Naive B cell (primary cell): ENCODE data around the gene USH1G. TPM values are rescaled to one million over a fixed set of nuclear protein-coding genes. Genes with fewer than 3 reads are reported as not detected.

ENCODE experiments used
- ATAC-seq, 2 donors: fragments of 150-1000 bp; cut with Tn5 transposase; 2 replicates each; pipeline ENCODE4 v1.10.0; 2021; ENCODE audit warnings: low read depth in 2 of 2, mild to moderate bottlenecking in 2 of 2, moderate library complexity in 2 of 2
- DNase-seq: peaks from one replicate; pipeline ENCODE4 v3.0.0; 2022
- H3K27ac Mint-ChIP-seq, 6 donors: one replicate each; pipeline ENCODE4 v1.8.0; 2020 to 2022; ENCODE audit warnings: mild to moderate bottlenecking in 6 of 6, mixed read lengths in 6 of 6, moderate library complexity in 5 of 6, inconsistent platforms in 2 of 6
- H3K27me3 Mint-ChIP-seq, 3 donors: one replicate each; pipeline ENCODE4 v1.8.0; 2021 to 2022; ENCODE audit warnings: mixed read lengths in 3 of 3, mild to moderate bottlenecking in 1 of 3
- H3K36me3 Mint-ChIP-seq, 2 donors: one replicate each; pipeline ENCODE4 v1.8.0; 2020 to 2022; ENCODE audit warnings: mixed read lengths in 2 of 2, inconsistent platforms in 1 of 2, mild to moderate bottlenecking in 1 of 2
- H3K4me1 Mint-ChIP-seq, 3 donors: one replicate each; pipeline ENCODE4 v1.8.0; 2020 to 2022; ENCODE audit warnings: mixed read lengths in 3 of 3, inconsistent platforms in 1 of 3, mild to moderate bottlenecking in 1 of 3, moderate library complexity in 1 of 3
- H3K4me3 Mint-ChIP-seq, 8 donors: one replicate each; pipeline ENCODE4 v1.8.0; 2020 to 2022; ENCODE audit warnings: mild to moderate bottlenecking in 8 of 8, mixed read lengths in 8 of 8, moderate library complexity in 8 of 8, inconsistent platforms in 2 of 8
- H3K9me3 Mint-ChIP-seq, 7 donors: one replicate each; pipeline ENCODE4 v1.8.0; 2020 to 2022; ENCODE audit warnings: mixed read lengths in 7 of 7, mild to moderate bottlenecking in 5 of 7, inconsistent platforms in 2 of 7, moderate library complexity in 1 of 7
- polyA plus RNA-seq, 6 donors: library from polyadenylated mRNA; unstranded; fragments of 300-500 nt; fragmentation: Illumina TruSeq; gene quantifications; one replicate each; pipeline ENCODE4 v1.2.3, GENCODE V29; 2021; ENCODE audit warnings: low read depth in 6 of 6

USH1G gene
- polyA plus RNA-seq, 6 donors from 2014 or later, result not detected

- H3K4me3 Mint-ChIP-seq, result peak within 1 kb of the TSS in 2 of 8 donors; percentile 5 to 57
- no peaks in the 10 kb centered on the region for H3K36me3 Mint-ChIP-seq
- DNase-seq (no peak), ATAC-seq (no peak)
- H3K4me1 Mint-ChIP-seq, result peaks cover 0 to 3% (median 0%) of the 10 kb centered on the region in 3 donors
- no peaks in the 10 kb centered on the region for H3K9me3 Mint-ChIP-seq
- peaks cover 49 to 82% (median 74%) of the 10 kb centered on the region in 3 donors for H3K27me3 Mint-ChIP-seq
- H3K27ac Mint-ChIP-seq, result no peak within 1 kb of the TSS
Measured at GRCh38 chr17:74935585-74936469, 12.8 kb upstream of the USH1G start, which contains the start of gene OTOP3. Gene OTOP3, plus strand, starts transcription at chr17:74935898. Its CDS starts 24 bp downstream, at chr17:74935922.

- ATAC-seq (no peak), DNase-seq (no peak)
- Mint-ChIP-seq H3K9me3 (no peaks in the 10 kb centered on the region), H3K4me1 (peaks cover 0 to 3% (median 0%) of the 10 kb centered on the region in 3 donors), H3K27ac (no peak overlapping the region), H3K27me3 (peaks cover 46 to 86% (median 77%) of the 10 kb centered on the region in 3 donors), H3K36me3 (no peaks in the 10 kb centered on the region), H3K4me3 (peak overlapping the region in 2 of 8 donors; percentile 5 to 57)
Measured at GRCh38 chr17:74935048-74935447, 12.0 kb upstream of the USH1G start.

GRCh38 chr17:74930535-74931036, 7.5 kb upstream of the USH1G start:
- Mint-ChIP-seq H3K36me3 (no peaks in the 10 kb centered on the region), H3K4me3 (peak overlapping the region in 1 of 8 donors; percentile 22), H3K9me3 (peaks cover 0 to 2% (median 0%) of the 10 kb centered on the region in 7 donors), H3K27me3 (peaks cover 48 to 92% (median 82%) of the 10 kb centered on the region in 3 donors), H3K27ac (peak overlapping the region in 1 of 6 donors; percentile 33), H3K4me1 (peaks cover 0 to 3% (median 0%) of the 10 kb centered on the region in 3 donors)
- ATAC-seq (no peak), DNase-seq (no peak)

GRCh38 chr17:74928786-74929185, 5.7 kb upstream of the USH1G start:
- Mint-ChIP-seq H3K36me3 (no peaks in the 10 kb centered on the region), H3K27ac (no peak overlapping the region), H3K4me3 (no peak overlapping the region), H3K9me3 (peaks cover 0 to 2% (median 0%) of the 10 kb centered on the region in 7 donors), H3K4me1 (peaks cover 3 to 10% (median 9%) of the 10 kb centered on the region in 3 donors), H3K27me3 (peaks cover 46 to 94% (median 89%) of the 10 kb centered on the region in 3 donors)
- no peak for ATAC-seq
- no peak for DNase-seq

GRCh38 chr17:74925242-74925641, 2.2 kb upstream of the USH1G start:
- peaks cover 34 to 96% (median 82%) of the 10 kb centered on the region in 3 donors for H3K27me3 Mint-ChIP-seq
- ATAC-seq, result no peak
- no peaks in the 10 kb centered on the region for H3K36me3 Mint-ChIP-seq
- peaks cover 0 to 2% (median 0%) of the 10 kb centered on the region in 7 donors for H3K9me3 Mint-ChIP-seq
- H3K4me1 Mint-ChIP-seq, result peaks cover 13 to 17% (median 17%) of the 10 kb centered on the region in 3 donors
- peak overlapping the region in 5 of 8 donors; percentile 19 to 75 (median 45) for H3K4me3 Mint-ChIP-seq
- peak overlapping the region in 1 of 6 donors; percentile 64 for H3K27ac Mint-ChIP-seq
- no peak for DNase-seq

- no peak for DNase-seq
- Mint-ChIP-seq H3K9me3 (peaks cover 0 to 2% (median 0%) of the 10 kb centered on the region in 7 donors), H3K4me1 (peaks cover 13 to 17% (median 17%) of the 10 kb centered on the region in 3 donors), H3K27me3 (peaks cover 34 to 94% (median 76%) of the 10 kb centered on the region in 3 donors), H3K27ac (peak within 1 kb of the TSS in 3 of 6 donors; percentile 64 to 83 (median 70)), H3K36me3 (no peaks in the 10 kb centered on the region), H3K4me3 (peak within 1 kb of the TSS in 7 of 8 donors; percentile 64 to 85 (median 70))
- peak; percentile 16 to 17 for ATAC-seq
Measured at GRCh38 chr17:74924250-74924948, 1.3 kb upstream of the USH1G start, which contains the start of gene OTOP2. Gene OTOP2, plus strand, starts transcription at chr17:74924273. Its CDS starts 360 bp downstream, at chr17:74924633.

- peaks cover 13 to 17% (median 17%) of the 10 kb centered on the region in 3 donors for H3K4me1 Mint-ChIP-seq
- ATAC-seq (peak; percentile 65 to 74), DNase-seq (peak; percentile 49)
- peak overlapping the region in 5 of 8 donors; percentile 64 to 85 (median 70) for H3K4me3 Mint-ChIP-seq
- peaks cover 0 to 2% (median 0%) of the 10 kb centered on the region in 7 donors for H3K9me3 Mint-ChIP-seq
- H3K36me3 Mint-ChIP-seq, result no peaks in the 10 kb centered on the region
- peaks cover 38 to 94% (median 73%) of the 10 kb centered on the region in 3 donors for H3K27me3 Mint-ChIP-seq
- H3K27ac Mint-ChIP-seq, result no peak overlapping the region
Measured at GRCh38 chr17:74923538-74924249, 639 bp upstream of the USH1G start.

GRCh38 chr17:74922172-74922571, 883 bp downstream of the USH1G start:
- Mint-ChIP-seq H3K9me3 (peaks cover 0 to 2% (median 0%) of the 10 kb centered on the region in 7 donors), H3K27me3 (peaks cover 30 to 94% (median 62%) of the 10 kb centered on the region in 3 donors), H3K4me3 (peak overlapping the region in 3 of 8 donors; percentile 64 to 69 (median 67))

GRCh38 chr17:74921769-74922168, 1.3 kb downstream of the USH1G start:
- Mint-ChIP-seq H3K4me3 (no peak overlapping the region), H3K27ac (no peak overlapping the region), H3K36me3 (no peaks in the 10 kb centered on the region), H3K27me3 (peaks cover 31 to 97% (median 66%) of the 10 kb centered on the region in 3 donors), H3K4me1 (peaks cover 13 to 17% (median 17%) of the 10 kb centered on the region in 3 donors), H3K9me3 (peaks cover 0 to 2% (median 0%) of the 10 kb centered on the region in 7 donors)
- DNase-seq (no peak), ATAC-seq (no peak)

More at GRCh38 chr17:74922172-74922571, 883 bp downstream of the USH1G start:
- no peaks in the 10 kb centered on the region for H3K36me3 Mint-ChIP-seq
- H3K4me1 Mint-ChIP-seq, result peaks cover 13 to 17% (median 17%) of the 10 kb centered on the region in 3 donors
- ATAC-seq, result no peak
- H3K27ac Mint-ChIP-seq, result no peak overlapping the region
- DNase-seq, result no peak

GRCh38 chr17:74921026-74921681, 1.9 kb downstream of the USH1G start:
- Mint-ChIP-seq H3K9me3 (peaks cover 0 to 5% (median 0%) of the 10 kb centered on the region in 7 donors), H3K4me1 (peaks cover 13 to 17% (median 17%) of the 10 kb centered on the region in 3 donors), H3K36me3 (no peaks in the 10 kb centered on the region), H3K4me3 (no peak overlapping the region), H3K27ac (no peak overlapping the region), H3K27me3 (peaks cover 30 to 97% (median 67%) of the 10 kb centered on the region in 3 donors)
- DNase-seq (no peak), ATAC-seq (no peak)

- Mint-ChIP-seq H3K9me3 (peaks cover 0 to 5% (median 0%) of the 10 kb centered on the region in 7 donors), H3K27ac (no peak overlapping the region), H3K4me3 (no peak overlapping the region), H3K36me3 (no peaks in the 10 kb centered on the region), H3K4me1 (peaks cover 13 to 17% (median 17%) of the 10 kb centered on the region in 3 donors), H3K27me3 (peaks cover 28 to 96% (median 67%) of the 10 kb centered on the region in 3 donors)
- ATAC-seq (no peak), DNase-seq (no peak)
Measured at GRCh38 chr17:74920642-74921025, 2.4 kb downstream of the USH1G start.

- Mint-ChIP-seq H3K27me3 (peaks cover 25 to 93% (median 64%) of the 10 kb centered on the region in 3 donors), H3K4me1 (peaks cover 13 to 17% (median 17%) of the 10 kb centered on the region in 3 donors), H3K27ac (no peak overlapping the region), H3K4me3 (peak overlapping the region in 1 of 8 donors; percentile 41), H3K36me3 (no peaks in the 10 kb centered on the region), H3K9me3 (peaks cover 0 to 5% (median 0%) of the 10 kb centered on the region in 7 donors)
- DNase-seq (no peak), ATAC-seq (no peak)
Measured at GRCh38 chr17:74920306-74920620, 2.8 kb downstream of the USH1G start.
